ENCODE results near the gene BATF3.

The BATF3 gene

GRCh38 chr1:212674872-212675271 lies 24.8 kb downstream of the BATF3 start:
- TF ChIP-seq YY1 (IDR thresholded peaks at IDR 0.05; ENCODE audit: low read depth) (no peak), USF1 (IDR thresholded peaks at IDR 0.05) (no peak), EP300 (IDR thresholded peaks at IDR 0.05; ENCODE audit: borderline replicate concordance) (no peak), NFIC (IDR thresholded peaks at IDR 0.05) (no peak), TCF12 (IDR thresholded peaks at IDR 0.05; ENCODE audit: low read depth) (no peak), CREB1 (IDR thresholded peaks at IDR 0.05; ENCODE audit: low read depth) (no peak), FOXM1 (IDR thresholded peaks at IDR 0.05; ENCODE audit: borderline replicate concordance, low read depth) (no peak), TAF1 (IDR thresholded peaks at IDR 0.05; ENCODE audit: low read depth) (no peak), REST (IDR thresholded peaks at IDR 0.05; ENCODE audit: low read depth) (no peak), MAX (IDR thresholded peaks at IDR 0.05) (no peak), ZBTB7A (IDR thresholded peaks at IDR 0.05; ENCODE audit: low read depth) (no peak), RAD21 (IDR thresholded peaks at IDR 0.05; ENCODE audit: low read depth) (no peak), EGR1 (IDR thresholded peaks at IDR 0.05) (no peak)

GRCh38 chr1:212671342-212672031 lies 28.2 kb downstream of the BATF3 start:
- TF ChIP-seq REST (IDR thresholded peaks at IDR 0.05; ENCODE audit: low read depth) (no peak), USF1 (IDR thresholded peaks at IDR 0.05) (no peak), NFIC (IDR thresholded peaks at IDR 0.05) (no peak), EP300 (IDR thresholded peaks at IDR 0.05; ENCODE audit: borderline replicate concordance) (no peak), TCF12 (IDR thresholded peaks at IDR 0.05; ENCODE audit: low read depth) (no peak), YY1 (IDR thresholded peaks at IDR 0.05; ENCODE audit: low read depth) (no peak), TAF1 (IDR thresholded peaks at IDR 0.05; ENCODE audit: low read depth) (no peak), MAX (IDR thresholded peaks at IDR 0.05) (no peak), EGR1 (IDR thresholded peaks at IDR 0.05) (no peak), CEBPB (IDR thresholded peaks at IDR 0.05) (no peak), RAD21 (IDR thresholded peaks at IDR 0.05; ENCODE audit: low read depth) (no peak), FOXM1 (IDR thresholded peaks at IDR 0.05; ENCODE audit: borderline replicate concordance, low read depth) (no peak), CREB1 (IDR thresholded peaks at IDR 0.05; ENCODE audit: low read depth) (no peak), ZBTB7A (IDR thresholded peaks at IDR 0.05; ENCODE audit: low read depth) (no peak), TEAD4 (IDR thresholded peaks at IDR 0.05) (no peak)

- TF ChIP-seq YY1 (IDR thresholded peaks at IDR 0.05; ENCODE audit: low read depth) (no peak), EP300 (IDR thresholded peaks at IDR 0.05; ENCODE audit: borderline replicate concordance) (no peak), TAF1 (IDR thresholded peaks at IDR 0.05; ENCODE audit: low read depth) (no peak), CEBPB (IDR thresholded peaks at IDR 0.05) (no peak), EGR1 (IDR thresholded peaks at IDR 0.05) (no peak), TEAD4 (IDR thresholded peaks at IDR 0.05) (no peak), RAD21 (IDR thresholded peaks at IDR 0.05; ENCODE audit: low read depth) (no peak)
Observed at GRCh38 chr1:212670882-212671281, 28.8 kb downstream of the BATF3 start.

GRCh38 chr1:212670301-212670700 lies 29.3 kb downstream of the BATF3 start:
- no peak for TF ChIP-seq YY1 (IDR thresholded peaks at IDR 0.05; ENCODE audit: low read depth)
- no peak for TF ChIP-seq FOXM1 (IDR thresholded peaks at IDR 0.05; ENCODE audit: borderline replicate concordance, low read depth)
- TF ChIP-seq TCF12 (IDR thresholded peaks at IDR 0.05; ENCODE audit: low read depth): no peak
- no peak for TF ChIP-seq TAF1 (IDR thresholded peaks at IDR 0.05; ENCODE audit: low read depth)
- TF ChIP-seq EP300 (IDR thresholded peaks at IDR 0.05; ENCODE audit: borderline replicate concordance): no peak
- TF ChIP-seq EGR1 (IDR thresholded peaks at IDR 0.05): no peak
- TF ChIP-seq NFIC (IDR thresholded peaks at IDR 0.05): no peak
- TF ChIP-seq RAD21 (IDR thresholded peaks at IDR 0.05; ENCODE audit: low read depth): no peak
- TF ChIP-seq CEBPB (IDR thresholded peaks at IDR 0.05): no peak
- TF ChIP-seq USF1 (IDR thresholded peaks at IDR 0.05): no peak
- TF ChIP-seq ZBTB7A (IDR thresholded peaks at IDR 0.05; ENCODE audit: low read depth): no peak

- TF ChIP-seq REST (IDR thresholded peaks at IDR 0.05; ENCODE audit: low read depth) (no peak), FOXM1 (IDR thresholded peaks at IDR 0.05; ENCODE audit: borderline replicate concordance, low read depth) (no peak), NFIC (IDR thresholded peaks at IDR 0.05) (no peak), ZBTB7A (IDR thresholded peaks at IDR 0.05; ENCODE audit: low read depth) (no peak)
Observed at GRCh38 chr1:212669600-212669999, 30.0 kb downstream of the BATF3 start.
